SK-N-MC (cell line): ENCODE measurements around the gene FAR2.

Experiments used
- DNase-seq: peaks from one replicate; pipeline ENCODE4 v3.0.0-alpha.2; 2011; ENCODE audit warnings: low read depth, low spot score
- H3K27ac ChIP-seq: fragments of 200-600 bp; sonication (generic); 2 replicates; pipeline ENCODE4 v1.5.1; 2016; ENCODE audit warnings: mixed run types
- H3K36me3 ChIP-seq: fragments of 200-600 bp; sonication (generic); 2 replicates; pipeline ENCODE4 v1.6.1; 2017; ENCODE audit warnings: antibody characterized with exemption, low read length, mixed read lengths; ENCODE audit not compliant: insufficient read depth
- H3K4me3 ChIP-seq: fragments of 200-600 bp; sonication (generic); 2 replicates; pipeline ENCODE4 v1.5.1; 2016
- H3K9ac ChIP-seq: fragments of 200-600 bp; sonication (generic); 2 replicates; pipeline ENCODE4 v1.8.0; 2017; ENCODE audit warnings: mixed run types, mixed read lengths; ENCODE audit not compliant: insufficient read length
- H3K9me3 ChIP-seq: fragments of 200-600 bp; sonication (generic); 2 replicates; pipeline ENCODE4 v1.6.1; 2017; ENCODE audit warnings: low read depth, mild to moderate bottlenecking, antibody characterized with exemption, low read length, moderate library complexity, mixed read lengths
- EZH2 ChIP-seq: fragments of 200-600 bp; sonication (generic); IDR thresholded peaks from one replicate; pipeline ENCODE4 v1.6.1; 2017; ENCODE audit warnings: antibody characterized with exemption
- FOXP2 ChIP-seq: optimal IDR thresholded peaks from 2 replicates; pipeline ENCODE3; 2011; ENCODE audit warnings: mild to moderate bottlenecking, moderate library complexity; ENCODE audit not compliant: insufficient read depth; ENCODE audit errors: extremely low read length, control extremely low read depth
- POLR2AphosphoS5 ChIP-seq: IDR thresholded peaks from 2 replicates; pipeline ENCODE4 v1.6.1; 2012; ENCODE audit warnings: mild to moderate bottlenecking, low read depth, low read length, borderline replicate concordance

The FAR2 gene

DNA sequence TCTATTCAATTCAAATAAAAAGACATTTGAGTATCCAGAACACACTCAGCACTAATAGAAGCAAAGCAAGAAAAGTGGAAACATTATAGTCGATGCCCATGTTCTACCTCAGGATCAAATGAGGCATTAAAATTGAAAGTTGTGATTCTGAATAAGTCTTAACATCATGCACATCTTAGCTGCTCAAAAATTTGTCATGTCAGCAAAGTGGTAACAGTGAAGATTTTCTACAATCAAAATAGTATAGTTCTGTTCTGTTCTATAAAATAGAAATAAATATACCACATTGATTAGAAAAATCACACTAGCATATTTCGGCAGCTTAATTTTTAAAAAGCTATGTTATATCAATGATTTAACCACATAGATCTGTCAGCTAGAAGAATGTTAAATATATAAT lies 157.2 kb downstream of the FAR2 start:
- Histone ChIP-seq H3K27ac (no peak overlapping the region), H3K36me3 (no peaks in the 10 kb centered on the region), H3K9me3 (no peaks in the 10 kb centered on the region), H3K9ac (no peak overlapping the region), H3K4me3 (no peak overlapping the region)
- TF ChIP-seq FOXP2 (no peak), POLR2AphosphoS5 (no peak), EZH2 (no peak)
- no peak for DNase-seq

DNA sequence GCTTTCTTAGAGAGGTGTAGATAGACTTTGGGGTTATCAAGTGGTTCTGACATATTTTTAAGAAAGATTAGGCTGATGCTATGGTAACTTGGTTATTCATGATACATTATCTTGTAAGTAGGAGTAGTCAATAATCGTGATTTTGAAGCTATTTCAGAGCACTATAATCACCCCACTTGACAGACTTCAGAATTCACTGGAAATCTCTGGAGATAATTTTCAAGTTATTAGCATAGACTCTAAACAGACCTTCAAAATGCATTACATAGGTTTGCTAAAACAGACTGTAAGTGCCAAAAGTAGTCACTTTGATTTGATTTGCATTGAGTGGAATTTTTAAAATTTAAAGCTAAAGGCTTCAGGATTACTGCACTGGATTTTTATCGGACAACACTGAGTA lies 157.6 kb downstream of the FAR2 start:
- no peaks in the 10 kb centered on the region for H3K36me3 ChIP-seq
- no peaks in the 10 kb centered on the region for H3K9me3 ChIP-seq
- TF ChIP-seq FOXP2 (no peak), POLR2AphosphoS5 (no peak), EZH2 (no peak)
- DNase-seq, result no peak
- no peak overlapping the region for H3K9ac ChIP-seq
- no peak overlapping the region for H3K4me3 ChIP-seq
- H3K27ac ChIP-seq, result no peak overlapping the region

DNA sequence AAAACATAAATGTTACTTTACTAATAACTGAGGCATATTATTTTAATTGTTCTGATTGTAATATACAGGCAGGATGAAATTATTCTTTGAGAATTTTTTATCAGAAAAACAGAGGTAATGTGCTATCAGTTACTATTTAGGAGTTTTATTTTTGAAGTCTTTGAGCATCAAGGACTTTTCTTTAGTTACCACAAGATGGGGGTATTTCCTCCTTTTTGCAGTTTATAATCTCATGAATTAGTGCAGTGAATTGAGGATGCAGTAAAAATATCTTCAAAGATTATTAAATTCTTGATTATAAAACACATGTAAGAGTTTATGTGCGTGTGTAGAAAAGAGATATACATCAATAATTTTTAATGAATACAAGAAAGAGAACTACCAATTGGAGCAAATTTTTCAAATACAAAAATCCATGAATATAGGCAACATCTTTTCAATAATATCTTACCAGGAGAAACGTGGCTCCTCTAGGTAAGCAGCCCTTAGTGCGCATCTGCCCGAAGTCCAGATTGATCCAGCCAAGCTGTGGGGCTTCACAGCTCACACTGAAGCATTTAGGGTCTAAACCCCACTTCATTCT lies 160.3 kb downstream of the FAR2 start:
- Histone ChIP-seq H3K9me3 (no peaks in the 10 kb centered on the region), H3K9ac (no peak overlapping the region), H3K36me3 (no peaks in the 10 kb centered on the region), H3K4me3 (no peak overlapping the region), H3K27ac (no peak overlapping the region)
- DNase-seq, result peak; percentile 10
- TF ChIP-seq EZH2, result no peak
- TF ChIP-seq FOXP2, result no peak

DNA sequence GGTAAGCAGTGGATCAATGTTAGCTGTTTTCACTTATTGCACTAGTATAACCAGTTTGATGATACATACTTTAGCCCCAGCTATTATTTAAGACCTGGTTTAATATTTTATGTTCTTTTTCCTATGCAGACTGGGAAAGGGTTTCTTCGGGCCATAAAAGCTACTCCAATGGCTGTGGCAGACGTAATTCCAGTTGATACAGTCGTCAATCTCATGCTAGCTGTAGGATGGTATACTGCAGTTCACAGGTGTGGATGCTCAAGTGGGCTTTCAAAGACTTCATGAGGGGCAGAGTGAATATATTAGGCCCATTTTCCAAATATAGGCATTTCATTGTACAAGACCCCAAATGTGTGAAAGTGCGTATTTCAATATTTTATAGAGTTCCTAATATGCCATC lies 161.8 kb downstream of the FAR2 start:
- no peak overlapping the region for H3K9ac ChIP-seq
- H3K9me3 ChIP-seq, result no peaks in the 10 kb centered on the region
- no peak for TF ChIP-seq EZH2
- TF ChIP-seq POLR2AphosphoS5, result no peak
- no peak for TF ChIP-seq FOXP2
- no peak overlapping the region for H3K4me3 ChIP-seq
- H3K36me3 ChIP-seq, result no peaks in the 10 kb centered on the region
- no peak for DNase-seq
- H3K27ac ChIP-seq, result no peak overlapping the region

DNA sequence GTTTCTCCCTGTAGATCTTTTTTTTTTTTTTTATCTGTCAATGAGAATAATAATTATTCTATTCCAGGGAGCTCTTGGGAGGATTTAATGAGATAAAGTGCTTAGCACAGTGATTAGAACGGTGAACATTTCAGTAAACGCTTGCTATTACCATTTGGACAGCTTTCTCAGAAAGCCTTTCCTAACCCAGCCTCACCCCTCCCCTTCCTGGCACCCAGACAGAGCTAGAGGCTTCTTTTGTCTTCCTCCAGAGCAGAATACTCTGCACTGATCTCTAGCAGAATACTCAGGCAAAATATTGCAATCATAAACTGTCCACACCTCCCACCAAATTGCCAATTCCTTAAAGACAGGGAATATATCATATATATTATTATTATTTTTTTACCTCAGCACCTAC lies 165.3 kb downstream of the FAR2 start:
- TF ChIP-seq POLR2AphosphoS5, result no peak
- TF ChIP-seq EZH2, result no peak
- TF ChIP-seq FOXP2, result no peak
- no peak for DNase-seq
- H3K36me3 ChIP-seq, result no peaks in the 10 kb centered on the region
- H3K9ac ChIP-seq, result no peak overlapping the region
- H3K27ac ChIP-seq, result no peak overlapping the region
- H3K9me3 ChIP-seq, result no peaks in the 10 kb centered on the region
- H3K4me3 ChIP-seq, result no peak overlapping the region

DNA sequence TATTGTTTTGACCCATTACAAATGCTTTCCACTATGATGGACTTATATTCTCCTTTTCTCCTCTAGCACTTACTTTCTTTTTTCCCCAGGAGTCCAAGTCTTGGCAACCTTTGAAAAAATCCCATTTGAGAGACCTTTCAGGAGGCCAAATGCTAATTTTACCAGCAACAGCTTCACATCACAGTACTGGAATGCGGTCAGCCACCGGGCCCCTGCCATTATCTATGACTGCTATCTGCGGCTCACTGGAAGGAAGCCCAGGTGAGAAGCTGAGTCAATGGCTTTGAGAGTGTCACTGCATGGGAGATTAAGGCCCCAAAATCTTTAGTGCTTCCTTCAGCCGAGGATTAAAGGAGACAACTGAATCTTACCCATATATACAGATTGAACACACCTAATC lies 167.7 kb downstream of the FAR2 start:
- no peak overlapping the region for H3K4me3 ChIP-seq
- no peak for DNase-seq
- H3K36me3 ChIP-seq, result no peaks in the 10 kb centered on the region
- TF ChIP-seq EZH2 (no peak), POLR2AphosphoS5 (no peak)
- H3K27ac ChIP-seq, result no peak overlapping the region
- H3K9me3 ChIP-seq, result no peaks in the 10 kb centered on the region
- H3K9ac ChIP-seq, result no peak overlapping the region

DNA sequence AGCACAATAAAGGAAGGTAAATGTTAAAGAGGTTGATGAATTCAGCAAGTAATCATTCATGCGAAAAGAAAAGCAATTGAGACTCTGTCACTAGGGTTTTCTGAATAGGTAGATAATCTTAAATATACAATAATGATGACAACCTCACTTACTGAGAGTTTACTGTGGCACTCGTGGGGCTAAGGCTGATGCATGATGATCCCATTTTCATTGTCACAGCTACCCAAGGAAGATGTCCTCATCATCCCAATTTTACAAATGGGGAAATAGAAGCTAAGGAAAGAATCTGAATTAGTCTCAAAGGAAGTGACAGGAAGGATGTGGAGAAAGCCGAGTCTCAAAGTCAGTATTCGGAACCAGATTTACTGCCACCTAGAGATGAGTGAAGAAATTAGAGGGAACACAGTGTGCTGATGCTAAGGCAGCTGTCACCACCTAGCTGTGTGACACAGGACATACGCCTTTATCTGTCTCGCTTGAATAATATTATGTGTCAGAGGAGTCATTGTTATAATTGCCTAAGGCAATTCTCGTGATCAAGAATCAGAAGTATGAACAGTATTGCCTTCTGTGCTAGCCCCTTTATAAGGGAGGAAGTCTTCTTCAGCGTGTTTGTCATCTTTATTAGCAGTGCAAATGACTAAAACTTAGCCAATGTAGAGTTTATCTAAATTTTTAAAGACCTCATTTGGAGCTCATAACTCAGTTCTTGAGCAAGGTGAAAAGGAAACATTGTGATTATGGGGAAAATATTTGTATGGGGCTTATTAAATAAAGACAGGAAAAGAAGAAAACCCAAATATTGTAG lies 168.7 kb downstream of the FAR2 start:
- H3K9ac ChIP-seq, result peak overlapping the region; percentile 26
- H3K9me3 ChIP-seq, result no peaks in the 10 kb centered on the region
- no peak overlapping the region for H3K4me3 ChIP-seq
- no peaks in the 10 kb centered on the region for H3K36me3 ChIP-seq
- TF ChIP-seq EZH2 (no peak), POLR2AphosphoS5 (no peak), FOXP2 (no peak)
- peak; percentile 30 for DNase-seq
- no peak overlapping the region for H3K27ac ChIP-seq

DNA sequence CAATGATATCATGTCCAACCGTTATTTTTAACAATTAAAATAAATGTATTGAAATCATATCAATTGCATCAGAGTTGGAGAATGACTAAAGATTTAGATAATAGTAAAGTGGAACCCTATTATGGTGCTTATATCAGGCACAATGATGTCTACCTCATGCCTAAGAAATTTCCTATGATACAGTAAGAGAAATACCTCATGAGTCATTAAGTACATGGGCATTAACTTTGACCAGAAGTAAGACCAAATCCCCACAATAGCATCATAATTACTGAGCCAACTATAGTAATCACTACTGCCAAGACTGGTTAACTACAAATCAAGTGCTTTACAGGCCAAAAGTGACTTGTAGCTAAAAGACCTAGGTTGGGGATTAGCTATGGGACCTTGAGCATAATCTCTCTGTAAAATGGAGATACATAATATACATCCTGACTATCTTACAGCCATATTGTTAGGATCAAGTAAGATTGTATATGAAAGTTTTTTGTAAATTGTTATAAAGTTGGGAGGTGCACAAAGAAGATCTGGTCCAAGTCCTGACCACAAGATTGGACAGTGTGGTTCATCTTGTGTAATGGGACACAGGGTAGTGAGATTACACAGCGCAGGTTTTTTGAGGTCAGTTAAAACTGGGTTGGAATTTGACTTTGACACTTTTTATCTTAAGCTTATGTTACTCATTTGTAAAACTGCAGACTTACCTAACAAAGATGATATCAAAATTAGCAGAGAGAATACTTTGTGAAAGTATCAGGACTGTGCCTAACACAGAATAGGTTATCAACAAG lies 171.4 kb downstream of the FAR2 start:
- Histone ChIP-seq H3K9me3 (no peaks in the 10 kb centered on the region), H3K36me3 (no peaks in the 10 kb centered on the region), H3K4me3 (no peak overlapping the region), H3K9ac (no peak overlapping the region), H3K27ac (no peak overlapping the region)
- TF ChIP-seq POLR2AphosphoS5 (no peak), FOXP2 (no peak), EZH2 (no peak)
- DNase-seq, result no peak

DNA sequence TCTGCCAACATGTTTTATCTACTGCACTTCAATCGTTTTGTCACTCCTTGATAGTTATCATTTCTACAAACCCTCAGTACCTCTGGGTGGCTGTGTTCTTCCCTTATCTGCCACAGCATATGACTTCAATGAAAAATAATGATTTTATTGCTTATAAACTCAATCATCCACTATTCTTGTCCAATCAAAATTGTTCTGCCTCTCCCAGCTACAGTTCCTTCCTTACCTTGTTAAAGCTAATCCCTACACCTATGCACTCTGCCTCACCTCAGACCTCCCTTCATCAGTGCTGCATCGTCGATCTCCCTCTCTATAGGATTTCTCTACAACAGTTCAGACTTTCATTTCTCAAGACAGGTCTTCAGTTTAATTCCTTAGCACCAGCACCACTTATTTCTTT lies 173.1 kb downstream of the FAR2 start:
- Histone ChIP-seq H3K9ac (no peak overlapping the region), H3K27ac (no peak overlapping the region), H3K9me3 (no peaks in the 10 kb centered on the region), H3K36me3 (no peaks in the 10 kb centered on the region), H3K4me3 (no peak overlapping the region)
- no peak for DNase-seq
- TF ChIP-seq POLR2AphosphoS5 (no peak), FOXP2 (no peak), EZH2 (no peak)
